C4-2B (cell line): ENCODE measurements around the gene RAB6D.
"Not testable (repeated sequence)": the region's sequence is repeated elsewhere in the genome, so short reads cannot be mapped to it uniquely, and the experiment has no call there.

Source experiments
- CTCF ChIP-seq: fragments of 450-650 bp; conservative IDR thresholded peaks from 2 replicates; pipeline ENCODE4 v1.5.1; 2017; ENCODE audit warnings: mild to moderate bottlenecking
- ZFX ChIP-seq: fragments of 450-650 bp; IDR thresholded peaks from 2 replicates; pipeline ENCODE4 v1.6.1; 2017

- TF ChIP-seq CTCF, ZFX: not testable (repeated sequence)
Measured at GRCh38 chr2:131388834-131389233, 24.9 kb upstream of the RAB6D start.
